H1 (cell line): ENCODE measurements around the gene EML1.

Source experiments
- BCL11A ChIP-seq, 2 experiments: IDR thresholded peaks; one replicate each; pipeline ENCODE4 v1.6.1; 2011; ENCODE audit warnings: low read depth in 2 of 2, low read length in 2 of 2, mild to moderate bottlenecking in 2 of 2
- CHD7 ChIP-seq: fragments of 300-600 bp; sonication (generic); IDR thresholded peaks from 2 replicates; pipeline ENCODE4 v1.7.1; 2012; ENCODE audit warnings: low read length, moderate library complexity, mild to moderate bottlenecking, inconsistent platforms; ENCODE audit not compliant: insufficient replicate concordance
- EZH2 ChIP-seq: fragments of 200-600 bp; sonication (generic); IDR thresholded peaks from 2 replicates; pipeline ENCODE4 v1.7.1; 2012; ENCODE audit warnings: low read depth, mild to moderate bottlenecking, moderate library complexity, low read length, inconsistent platforms; ENCODE audit not compliant: severe bottlenecking
- GTF2F1 ChIP-seq: IDR thresholded peaks from 2 replicates; pipeline ENCODE4 v1.6.1; 2012; ENCODE audit warnings: low read depth, low read length, improper control_type of control experiment, borderline replicate concordance
- HDAC2 ChIP-seq, 2 experiments: fragments of 300-600 bp in 1 of 2; sonication (generic) in 1 of 2; IDR thresholded peaks; 2 replicates each; pipeline ENCODE4 v1.6.1; 2011 to 2012; ENCODE audit warnings: low read depth in 2 of 2, low read length in 2 of 2, mild to moderate bottlenecking in 2 of 2, moderate library complexity in 2 of 2, borderline replicate concordance in 1 of 2, inconsistent platforms in 1 of 2
- POLR2A ChIP-seq, 2 experiments: IDR thresholded peaks; 1 replicate in 1 of 2; 2 replicates in 1 of 2; pipeline ENCODE4 v1.6.1; 2011; ENCODE audit warnings: low read depth in 2 of 2, low read length in 2 of 2, mild to moderate bottlenecking in 2 of 2; ENCODE audit errors: control extremely low read depth in 1 of 2
- TBP ChIP-seq: IDR thresholded peaks from 2 replicates; pipeline ENCODE4 v1.6.1; 2011; ENCODE audit warnings: low read depth, low read length, improper control_type of control experiment
- ZNF274 ChIP-seq: IDR thresholded peaks from 2 replicates; pipeline ENCODE4 v1.7.0; 2012; ENCODE audit warnings: low read length, borderline replicate concordance; ENCODE audit errors: extremely low read depth
- TF ChIP-seq, protein P1 (sequence below), 3 experiments: IDR thresholded peaks; 1 replicate in 2 of 3; 2 replicates in 1 of 3; pipeline versions ENCODE4 v1.5.1 to v1.6.1; 2011; ENCODE audit warnings: low read length in 3 of 3, mild to moderate bottlenecking in 3 of 3, inconsistent platforms in 2 of 3, low read depth in 1 of 3, moderate library complexity in 1 of 3; ENCODE audit not compliant: insufficient read depth in 1 of 3; ENCODE audit errors: control extremely low read depth in 1 of 3

- TF ChIP-seq GTF2F1 (no peak), BCL11A (IDR thresholded peaks at IDR 0.05; ENCODE audit: low read depth in 2 of 2, low read length in 2 of 2) (no peak), POLR2A (IDR thresholded peaks at IDR 0.05; ENCODE audit: control extremely low read depth in 1 of 2, low read depth in 2 of 2, low read length in 2 of 2) (no peak), CHD7 (no peak), HDAC2 (IDR thresholded peaks at IDR 0.05; ENCODE audit: borderline replicate concordance in 1 of 2, low read depth in 2 of 2, low read length in 2 of 2) (no peak), TBP (no peak), EZH2 (no peak), ZNF274 (no peak)
- TF ChIP-seq, protein P1, sequence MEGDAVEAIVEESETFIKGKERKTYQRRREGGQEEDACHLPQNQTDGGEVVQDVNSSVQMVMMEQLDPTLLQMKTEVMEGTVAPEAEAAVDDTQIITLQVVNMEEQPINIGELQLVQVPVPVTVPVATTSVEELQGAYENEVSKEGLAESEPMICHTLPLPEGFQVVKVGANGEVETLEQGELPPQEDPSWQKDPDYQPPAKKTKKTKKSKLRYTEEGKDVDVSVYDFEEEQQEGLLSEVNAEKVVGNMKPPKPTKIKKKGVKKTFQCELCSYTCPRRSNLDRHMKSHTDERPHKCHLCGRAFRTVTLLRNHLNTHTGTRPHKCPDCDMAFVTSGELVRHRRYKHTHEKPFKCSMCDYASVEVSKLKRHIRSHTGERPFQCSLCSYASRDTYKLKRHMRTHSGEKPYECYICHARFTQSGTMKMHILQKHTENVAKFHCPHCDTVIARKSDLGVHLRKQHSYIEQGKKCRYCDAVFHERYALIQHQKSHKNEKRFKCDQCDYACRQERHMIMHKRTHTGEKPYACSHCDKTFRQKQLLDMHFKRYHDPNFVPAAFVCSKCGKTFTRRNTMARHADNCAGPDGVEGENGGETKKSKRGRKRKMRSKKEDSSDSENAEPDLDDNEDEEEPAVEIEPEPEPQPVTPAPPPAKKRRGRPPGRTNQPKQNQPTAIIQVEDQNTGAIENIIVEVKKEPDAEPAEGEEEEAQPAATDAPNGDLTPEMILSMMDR (IDR thresholded peaks at IDR 0.05; ENCODE audit: control extremely low read depth in 1 of 3, insufficient read depth in 1 of 3, low read depth in 1 of 3, low read length in 3 of 3) = peak in 2 of 3 experiments; percentile 49 to 68; a peak in 2 of 4 replicates
Measured at GRCh38 chr14:99884834-99885648, 91.8 kb downstream of the EML1 start.
